ENCODE measurements around the gene ACOX3. TPM values are rescaled to one million over a fixed set of nuclear protein-coding genes. Genes with fewer than 3 reads are reported as not detected.

The ACOX3 gene
- total RNA-seq, 4 donors from 2014 or later: 17.9 to 31.1 (median 22.5) TPM

- no peak for DNase-seq
- Histone ChIP-seq H3K9me3 (no peaks in the 10 kb centered on the region), H3K27ac (peak overlapping the region; percentile 54 to 56), H3K27me3 (no peaks in the 10 kb centered on the region), H3K4me1 (peaks cover 0 to 12% of the 10 kb centered on the region in 2 donors), H3K36me3 (no peaks in the 10 kb centered on the region), H3K4me3 (no peak overlapping the region)
- no peak for TF ChIP-seq POLR2A (IDR thresholded peaks at IDR 0.05)
- no peak for TF ChIP-seq CTCF (IDR thresholded peaks at IDR 0.05)
- intact Hi-C loops (cut with DNase I; ENCODE audit: low total_unique reads): loop anchor here (2.0 to 10.0 kb wide), 2 partner anchors 127 to 159 kb away; no protein-coding TSS in a partner anchor
Measured at GRCh38 chr4:8402181-8402597, 38.3 kb downstream of the ACOX3 start.

DNA sequence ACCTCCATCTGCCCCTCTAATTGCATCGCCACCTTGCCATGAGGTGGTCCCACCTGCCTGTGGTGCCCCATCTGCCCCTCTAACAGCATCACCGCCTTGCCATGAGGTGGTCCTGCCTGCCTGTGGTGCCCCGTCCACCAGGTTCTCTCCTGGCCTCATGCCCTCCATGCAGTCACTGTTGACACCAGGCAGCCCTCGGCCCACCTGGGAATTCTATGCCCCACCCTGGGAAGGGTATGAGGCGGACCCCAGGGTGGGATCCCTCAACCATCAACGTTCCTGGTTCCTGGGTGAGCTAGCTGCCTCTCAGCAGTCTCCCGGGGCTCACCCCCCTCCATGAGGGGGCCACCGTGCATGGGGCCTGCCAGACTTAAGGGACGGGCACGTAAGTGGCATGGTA, 38.9 kb downstream of the ACOX3 start:
- Histone ChIP-seq H3K4me3 (no peak overlapping the region), H3K36me3 (no peaks in the 10 kb centered on the region), H3K4me1 (peaks cover 0 to 12% of the 10 kb centered on the region in 2 donors), H3K27ac (peak overlapping the region; percentile 54 to 56), H3K27me3 (no peaks in the 10 kb centered on the region), H3K9me3 (no peaks in the 10 kb centered on the region)
- DNase-seq: no peak
- intact Hi-C loops (cut with DNase I; ENCODE audit: low total_unique reads): loop anchor here (2.0 to 10.0 kb wide), 2 partner anchors 127 to 159 kb away; no protein-coding TSS in a partner anchor
- TF ChIP-seq POLR2A (IDR thresholded peaks at IDR 0.05) (no peak), CTCF (IDR thresholded peaks at IDR 0.05) (no peak)

DNA sequence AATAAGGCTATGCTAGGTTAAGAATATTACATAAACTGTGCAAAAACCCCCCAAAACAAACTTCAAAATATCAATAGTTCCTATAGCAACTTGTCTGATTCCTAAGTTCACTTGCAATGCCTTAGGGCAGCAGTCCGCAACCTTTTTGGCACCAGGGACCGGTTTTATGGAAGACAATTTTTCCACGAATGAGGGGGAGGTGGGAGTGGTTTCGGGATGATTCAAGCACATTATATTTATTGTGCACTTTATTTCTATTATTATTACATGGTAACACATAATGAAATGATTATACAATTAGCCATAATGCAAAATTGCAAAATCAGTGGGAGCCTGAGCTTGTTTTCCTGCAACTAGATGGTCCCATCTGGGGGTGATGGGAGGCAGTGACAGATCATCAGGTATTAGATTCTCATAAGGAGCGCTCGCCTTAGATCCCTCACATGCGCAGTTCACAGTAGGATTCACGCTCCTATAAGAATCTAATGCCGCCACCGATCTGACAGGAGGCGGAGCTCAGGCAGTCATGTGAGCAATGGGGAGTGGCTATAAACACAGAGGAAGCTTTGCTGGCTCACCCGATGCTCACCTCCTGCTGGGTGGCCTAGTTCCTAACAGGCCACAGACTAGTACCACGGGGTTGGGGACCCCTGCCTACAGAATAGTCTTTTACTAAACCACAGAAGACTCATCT, 39.7 kb downstream of the ACOX3 start:
- no peak overlapping the region for H3K4me3 ChIP-seq
- intact Hi-C loops (cut with DNase I; ENCODE audit: low total_unique reads): loop anchor here (10.0 kb wide), 1 partner anchor 126 kb away; no protein-coding TSS in a partner anchor
- H3K9me3 ChIP-seq: no peaks in the 10 kb centered on the region
- no peak for TF ChIP-seq POLR2A (IDR thresholded peaks at IDR 0.05)
- no peaks in the 10 kb centered on the region for H3K27me3 ChIP-seq
- H3K27ac ChIP-seq: peak overlapping the region; percentile 54 to 56
- peak in 1 of 2 donors; percentile 76 for DNase-seq
- peaks cover 0 to 12% of the 10 kb centered on the region in 2 donors for H3K4me1 ChIP-seq
- H3K36me3 ChIP-seq: no peaks in the 10 kb centered on the region

DNA sequence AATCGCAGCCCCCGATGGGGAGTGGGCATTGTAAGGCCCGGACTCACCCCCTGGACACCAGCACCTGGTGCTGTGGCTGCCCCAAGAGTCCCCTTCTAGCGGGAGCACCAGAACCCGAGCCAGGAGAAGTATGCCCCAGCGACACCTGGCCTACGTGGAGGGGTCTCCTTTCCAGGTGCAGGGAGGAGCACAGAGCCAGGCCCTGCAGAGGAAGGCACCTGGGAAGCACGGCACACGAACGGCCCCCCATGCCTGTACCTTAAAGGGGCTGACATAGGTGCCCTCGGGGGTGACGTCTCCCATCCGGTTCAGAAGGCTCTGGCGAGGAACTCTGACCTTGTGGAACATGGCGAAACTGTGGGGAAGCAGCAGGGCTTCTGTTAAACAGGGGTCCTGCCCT, 41.2 kb downstream of the ACOX3 start:
- Histone ChIP-seq H3K27me3 (no peaks in the 10 kb centered on the region), H3K27ac (no peak overlapping the region), H3K4me3 (no peak overlapping the region), H3K9me3 (no peaks in the 10 kb centered on the region), H3K36me3 (no peaks in the 10 kb centered on the region), H3K4me1 (peaks cover 0 to 19% of the 10 kb centered on the region in 2 donors)
- intact Hi-C loops (cut with DNase I; ENCODE audit: low total_unique reads): no loop called here
- TF ChIP-seq CTCF (IDR thresholded peaks at IDR 0.05) (no peak), POLR2A (IDR thresholded peaks at IDR 0.05) (no peak)
- DNase-seq: no peak

DNA sequence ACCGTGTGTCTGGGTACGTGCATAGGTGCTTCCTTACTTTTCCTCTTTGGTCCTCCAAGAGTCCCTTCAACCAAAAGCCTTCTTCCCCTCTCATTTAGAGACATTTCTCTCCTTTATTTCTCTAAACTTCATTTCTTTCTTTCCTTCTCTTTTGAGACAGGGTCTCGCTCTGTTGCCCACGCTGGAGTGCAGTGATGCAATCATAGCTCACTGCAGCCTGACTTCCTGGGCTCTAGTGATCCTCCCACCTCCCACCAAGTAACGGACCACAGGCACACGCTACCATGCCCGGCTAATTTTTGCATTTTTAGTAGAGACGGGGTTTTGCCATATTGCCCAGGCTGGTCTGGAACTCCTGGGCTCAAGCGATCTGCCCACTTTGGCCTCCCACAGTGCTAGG, 42.2 kb downstream of the ACOX3 start:
- peaks cover 0 to 21% of the 10 kb centered on the region in 2 donors for H3K4me1 ChIP-seq
- no peaks in the 10 kb centered on the region for H3K36me3 ChIP-seq
- no peak for TF ChIP-seq CTCF (IDR thresholded peaks at IDR 0.05)
- TF ChIP-seq POLR2A (IDR thresholded peaks at IDR 0.05): no peak
- DNase-seq: no peak
- H3K27ac ChIP-seq: no peak overlapping the region
- no peak overlapping the region for H3K4me3 ChIP-seq
- no peaks in the 10 kb centered on the region for H3K9me3 ChIP-seq
- H3K27me3 ChIP-seq: no peaks in the 10 kb centered on the region
- intact Hi-C loops (cut with DNase I; ENCODE audit: low total_unique reads): no loop called here
